ENCODE data around the gene H2AZ1.

The H2AZ1 gene

GRCh38 chr4:99945718-99946355 lies 4.2 kb downstream of the H2AZ1 start:
- no peak for DNase-seq

GRCh38 chr4:99943904-99944437 lies 6.1 kb downstream of the H2AZ1 start:
- no peak for DNase-seq

DNA sequence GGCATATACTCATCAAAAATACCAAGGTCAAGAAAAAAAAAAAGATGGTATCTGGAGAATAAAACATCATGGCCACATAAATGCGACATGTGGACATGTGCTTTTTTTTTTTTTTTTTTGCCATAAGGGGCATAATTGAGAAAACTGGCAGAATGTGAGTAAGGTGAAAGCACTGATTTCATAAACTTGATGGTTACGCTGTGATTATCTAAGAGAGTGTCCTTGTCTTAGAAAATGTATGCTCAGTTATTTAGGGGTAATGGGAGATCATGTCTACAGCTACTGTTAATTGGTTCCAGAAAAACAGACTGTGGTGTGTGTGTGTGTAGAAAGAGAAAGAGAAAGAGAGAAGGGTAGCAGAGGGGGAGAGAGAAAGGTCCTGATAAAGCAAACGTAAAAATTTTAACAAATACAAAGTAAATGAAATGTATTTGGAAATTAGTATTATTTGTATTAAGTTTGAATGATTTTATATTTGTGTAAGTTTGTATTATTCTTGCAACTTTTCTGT lies 11.8 kb downstream of the H2AZ1 start:
- no peak for DNase-seq

GRCh38 chr4:99934891-99935290 lies 15.2 kb downstream of the H2AZ1 start:
- no peak for DNase-seq

GRCh38 chr4:99927566-99927965 lies 22.5 kb downstream of the H2AZ1 start:
- DNase-seq: no peak

DNA sequence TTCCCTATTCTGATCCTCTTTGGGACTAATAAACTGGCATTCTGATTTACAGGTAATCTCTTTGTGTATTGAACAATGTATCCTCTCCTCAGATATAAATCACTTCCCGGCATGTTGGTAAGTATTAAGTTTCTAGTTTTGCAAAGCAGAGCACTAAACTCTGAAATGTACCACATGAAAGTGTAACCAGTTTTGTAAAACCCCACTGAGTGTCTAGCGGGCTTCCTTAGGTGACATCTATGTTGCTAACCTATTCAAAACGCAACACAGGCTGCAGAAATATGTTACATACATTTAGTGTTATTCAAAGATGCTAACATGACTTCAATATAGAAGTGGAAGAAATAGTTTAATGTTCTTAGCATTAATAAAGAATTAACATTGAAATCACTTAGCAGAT lies 28.9 kb downstream of the H2AZ1 start:
- no peak for DNase-seq

DNA sequence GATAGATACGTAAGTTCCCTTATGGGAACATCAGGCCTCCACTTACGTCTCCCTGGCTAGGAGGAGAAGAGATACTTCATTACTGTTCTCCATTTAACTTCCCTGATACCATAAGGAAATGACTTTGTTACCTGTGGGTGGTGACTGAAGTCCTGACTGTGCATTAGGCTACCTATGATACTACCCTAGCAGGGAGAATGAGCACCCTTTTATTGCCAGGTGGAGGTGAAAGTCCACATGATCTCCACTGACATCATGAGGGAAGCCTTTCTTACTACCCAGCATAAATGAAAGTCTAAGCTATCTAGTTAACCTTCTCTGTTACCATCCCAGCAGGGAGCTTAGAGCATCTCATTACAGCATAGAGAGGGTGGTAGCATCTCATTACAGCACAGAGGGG lies 31.4 kb downstream of the H2AZ1 start:
- no peak for DNase-seq

GRCh38 chr4:99917575-99917974 lies 32.5 kb downstream of the H2AZ1 start:
- no peak for DNase-seq

GRCh38 chr4:99915449-99915848 lies 34.6 kb downstream of the H2AZ1 start:
- no peak for DNase-seq
